Purkinje cell (primary cell): ENCODE results near the gene APOLD1. TPM values are rescaled to one million over a fixed set of nuclear protein-coding genes. Genes with fewer than 3 reads are reported as not detected.

Source experiments
- polyA plus RNA-seq: library from polyadenylated mRNA; unstranded; fragments of >200 nt; fragmentation: Nextera tagmentation; gene quantifications from 2 replicates; pipeline ENCODE4 v1.2.1, GENCODE V29; 2014

The APOLD1 gene, protein sequence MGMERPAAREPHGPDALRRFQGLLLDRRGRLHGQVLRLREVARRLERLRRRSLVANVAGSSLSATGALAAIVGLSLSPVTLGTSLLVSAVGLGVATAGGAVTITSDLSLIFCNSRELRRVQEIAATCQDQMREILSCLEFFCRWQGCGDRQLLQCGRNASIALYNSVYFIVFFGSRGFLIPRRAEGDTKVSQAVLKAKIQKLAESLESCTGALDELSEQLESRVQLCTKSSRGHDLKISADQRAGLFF
- polyA plus RNA-seq = 1.4 and 2.1 TPM in 2 replicates

DNA sequence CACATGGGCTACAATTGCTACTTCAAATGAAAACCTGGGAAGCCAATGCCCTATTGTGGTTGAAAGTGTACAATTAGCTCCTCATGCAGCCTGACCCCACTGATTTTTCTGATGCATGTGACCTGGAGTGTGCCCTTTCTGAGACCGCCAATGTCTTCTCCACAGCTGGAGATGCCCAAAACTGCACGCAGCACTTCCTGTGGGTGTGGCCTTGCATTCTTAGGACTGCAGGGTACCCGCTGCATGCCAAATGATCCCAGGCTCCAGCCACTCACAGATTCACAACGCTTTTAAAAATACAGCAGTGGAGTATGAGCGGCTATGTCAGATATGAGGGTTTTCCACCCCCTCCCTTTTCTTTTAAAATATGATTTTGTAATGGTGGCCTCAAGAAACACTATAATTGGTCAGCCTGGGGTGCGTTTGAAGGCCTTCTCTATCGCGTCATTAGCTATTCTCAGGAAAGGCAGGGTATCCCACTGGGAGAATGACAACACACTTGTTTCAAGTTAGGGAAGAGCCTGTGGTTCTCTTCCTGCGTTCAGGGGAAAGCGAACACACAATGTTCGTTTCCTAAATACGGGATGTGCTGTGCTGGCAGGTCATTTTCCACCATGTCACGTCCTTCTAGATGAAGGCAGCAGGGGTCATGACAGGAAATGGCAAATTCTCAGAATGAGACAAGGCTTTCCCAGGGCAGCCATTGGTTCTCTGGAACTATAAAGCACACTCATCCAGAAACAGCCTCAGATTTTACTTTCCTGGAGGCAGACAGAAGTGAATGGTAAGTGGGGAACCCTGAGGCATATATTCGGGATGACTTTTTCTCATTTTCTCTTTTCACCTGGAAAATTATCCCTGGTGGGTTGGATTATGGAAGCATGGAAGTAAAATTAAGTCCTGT is at the start of gene APOLD1:
Gene APOLD1 (plus strand): TSS at position 749 of the 904 bp plus-strand sequence. CDS start 33 bp downstream, at position 782.

DNA sequence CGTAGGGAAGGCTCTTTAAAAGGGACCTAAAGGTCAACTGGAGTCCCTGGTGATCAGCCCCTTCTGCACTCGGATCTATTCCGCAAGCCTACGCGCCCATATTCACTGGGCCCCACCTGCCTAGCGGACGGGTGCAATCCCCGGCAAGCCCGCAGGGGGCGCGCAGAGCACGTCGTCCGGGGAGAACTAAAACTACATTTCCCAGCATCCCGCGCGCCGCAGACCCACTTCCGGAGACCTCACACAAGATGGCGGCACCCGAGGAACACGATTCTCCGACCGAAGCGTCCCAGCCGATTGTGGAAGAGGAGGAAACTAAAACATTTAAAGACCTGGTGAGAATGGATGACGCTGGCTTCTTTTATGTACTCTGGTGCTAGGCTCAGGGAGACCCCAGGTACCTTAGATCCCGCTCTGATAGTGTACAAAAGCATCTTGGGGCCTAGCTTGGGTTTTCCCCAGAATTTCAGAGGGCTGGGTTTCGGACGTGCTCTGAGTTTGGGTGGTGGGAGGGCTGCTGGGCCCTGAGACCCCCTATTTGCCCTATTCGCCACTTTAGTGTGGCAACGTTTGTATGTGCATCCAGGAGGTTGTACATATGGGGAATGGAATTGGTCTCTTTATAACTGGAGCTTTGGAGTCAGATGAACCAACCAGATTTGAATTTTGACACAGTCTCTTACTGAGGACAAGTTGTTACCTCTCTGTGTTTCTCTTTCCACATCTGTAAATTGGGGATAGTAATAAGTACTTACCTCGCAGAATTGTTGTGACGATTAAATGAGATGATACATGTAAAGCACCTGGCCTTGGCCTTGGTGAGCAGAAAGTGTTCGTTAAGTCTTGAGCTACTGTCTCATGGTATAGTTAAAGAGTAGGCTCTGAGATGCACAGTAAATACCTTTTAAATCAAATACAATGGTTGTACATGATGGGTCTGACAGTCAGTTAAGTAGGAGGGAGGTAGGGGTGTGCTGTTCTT is 28.0 kb downstream of the APOLD1 start, which contains the start of gene DDX47:
Gene DDX47 (plus strand): TSS at position 227 of the 982 bp plus-strand sequence. CDS start 22 bp downstream, at position 249.

Other genes starting within 250 kb of the APOLD1 start
- gene DUSP16, start 222.8 kb upstream of the APOLD1 start, polyA plus RNA-seq = 0.63 and 1.6 TPM in 2 replicates
- gene CREBL2, start 173.8 kb upstream of the APOLD1 start, polyA plus RNA-seq = 17.2 and 22.1 TPM in 2 replicates
- 6.3 and 7.8 TPM in 2 replicates for gene GPR19, start 89.5 kb upstream of the APOLD1 start, polyA plus RNA-seq
- gene CDKN1B, start 68.3 kb upstream of the APOLD1 start, polyA plus RNA-seq = 18.7 and 27.5 TPM in 2 replicates
- 52.1 and 75.6 TPM in 2 replicates for gene DDX47, start 27.7 kb downstream of the APOLD1 start, polyA plus RNA-seq
- not detected in 2 replicates for gene GPRC5A, start 105.9 kb downstream of the APOLD1 start, polyA plus RNA-seq
- gene GPRC5D, start 166.5 kb downstream of the APOLD1 start, polyA plus RNA-seq = not detected in 2 replicates
- 18.5 and 20.8 TPM in 2 replicates for gene HEBP1, start 214.6 kb downstream of the APOLD1 start, polyA plus RNA-seq